ENCODE measurements around the gene ERN2.

The ERN2 gene

DNA sequence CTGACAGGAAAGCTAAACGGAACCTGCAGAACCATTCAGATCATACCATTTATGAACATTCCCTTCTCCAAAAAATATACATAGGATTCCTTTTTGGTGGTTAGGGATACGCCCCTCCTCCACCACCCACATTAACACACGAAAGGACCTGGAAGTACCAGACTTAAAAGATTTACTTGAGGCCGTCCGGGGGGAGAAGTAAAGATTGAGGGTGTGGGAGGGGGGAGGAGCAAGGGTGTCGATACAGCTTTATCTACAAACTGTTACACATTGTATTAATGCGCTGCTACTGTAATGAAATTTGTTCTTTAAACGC is 72.4 kb downstream of the ERN2 start:
- DNase-seq (ENCODE audit: low read depth), result no peak
